Measurements from ENCODE around the gene TSHZ1.

DNA sequence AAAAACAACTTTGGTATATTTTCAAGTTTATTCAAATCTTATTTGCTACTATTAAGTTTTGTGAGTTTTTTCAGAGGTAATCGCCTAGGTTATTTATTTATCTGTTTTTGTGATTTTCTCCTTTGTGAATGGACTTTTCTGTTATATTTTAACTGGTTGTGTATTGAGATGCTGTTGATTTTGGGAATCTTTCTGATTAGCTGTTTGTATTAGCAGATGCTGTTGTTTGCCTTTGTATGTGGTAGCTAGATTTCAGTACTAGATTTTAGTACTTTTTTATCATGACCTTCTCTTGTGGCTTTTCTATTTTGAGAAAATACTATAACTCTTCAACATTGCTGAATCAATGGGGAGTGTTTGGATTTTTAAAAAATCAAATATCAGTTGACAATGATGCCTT lies 42.4 kb downstream of the TSHZ1 start:
- TF ChIP-seq, protein P1, sequence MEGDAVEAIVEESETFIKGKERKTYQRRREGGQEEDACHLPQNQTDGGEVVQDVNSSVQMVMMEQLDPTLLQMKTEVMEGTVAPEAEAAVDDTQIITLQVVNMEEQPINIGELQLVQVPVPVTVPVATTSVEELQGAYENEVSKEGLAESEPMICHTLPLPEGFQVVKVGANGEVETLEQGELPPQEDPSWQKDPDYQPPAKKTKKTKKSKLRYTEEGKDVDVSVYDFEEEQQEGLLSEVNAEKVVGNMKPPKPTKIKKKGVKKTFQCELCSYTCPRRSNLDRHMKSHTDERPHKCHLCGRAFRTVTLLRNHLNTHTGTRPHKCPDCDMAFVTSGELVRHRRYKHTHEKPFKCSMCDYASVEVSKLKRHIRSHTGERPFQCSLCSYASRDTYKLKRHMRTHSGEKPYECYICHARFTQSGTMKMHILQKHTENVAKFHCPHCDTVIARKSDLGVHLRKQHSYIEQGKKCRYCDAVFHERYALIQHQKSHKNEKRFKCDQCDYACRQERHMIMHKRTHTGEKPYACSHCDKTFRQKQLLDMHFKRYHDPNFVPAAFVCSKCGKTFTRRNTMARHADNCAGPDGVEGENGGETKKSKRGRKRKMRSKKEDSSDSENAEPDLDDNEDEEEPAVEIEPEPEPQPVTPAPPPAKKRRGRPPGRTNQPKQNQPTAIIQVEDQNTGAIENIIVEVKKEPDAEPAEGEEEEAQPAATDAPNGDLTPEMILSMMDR (IDR thresholded peaks at IDR 0.05): no peak
- no peak for TF ChIP-seq EP300 (IDR thresholded peaks at IDR 0.05)
